Gastrocnemius medialis (tissue), 4 donors: ENCODE results near the gene PLET1. TPM values are rescaled to one million over a fixed set of nuclear protein-coding genes. Genes with fewer than 3 reads are reported as not detected.

Experiments
- ATAC-seq, 2 donors: fragments of 150-250 bp; one replicate each; pipeline ENCODE4 v1.9.1; 2016
- DNase-seq, 2 donors: peaks; one replicate each; pipeline ENCODE4 v3.0.0-alpha.2; 2019
- H3K27ac ChIP-seq, 4 donors: fragments of 200-600 bp; sonication (generic); 1 replicate in 1 of 4; 2 replicates in 3 of 4; pipeline ENCODE4 v1.5.1; 2016 to 2018; ENCODE audit warnings: mild to moderate bottlenecking in 2 of 4, moderate library complexity in 1 of 4
- H3K27me3 ChIP-seq, 3 donors: fragments of 200-600 bp; sonication (generic) in 2 of 3; 1 replicate in 1 of 3; 2 replicates in 2 of 3; pipeline versions ENCODE4 v1.5.1 to v1.6.0; 2016 to 2019; ENCODE audit warnings: mild to moderate bottlenecking in 1 of 3, moderate library complexity in 1 of 3
- H3K36me3 ChIP-seq, 2 donors: fragments of 200-600 bp; sonication (generic) in 1 of 2; one replicate each; pipeline ENCODE4 v1.5.1; 2017 to 2018
- H3K4me1 ChIP-seq, 2 donors: fragments of 200-600 bp; sonication (generic) in 1 of 2; one replicate each; pipeline ENCODE4 v1.5.1; 2016 to 2017; ENCODE audit warnings: mild to moderate bottlenecking in 2 of 2
- H3K4me3 ChIP-seq, 4 donors: fragments of 200-600 bp; sonication (generic) in 3 of 4; 1 replicate in 1 of 4; 2 replicates in 3 of 4; pipeline ENCODE4 v1.5.1; 2016 to 2019; ENCODE audit warnings: mild to moderate bottlenecking in 2 of 4
- H3K9me3 ChIP-seq, 3 donors: fragments of 200-600 bp; sonication (generic) in 2 of 3; 1 replicate in 1 of 3; 2 replicates in 2 of 3; pipeline ENCODE4 v1.5.1; 2016 to 2019
- CTCF ChIP-seq, 5 experiments: fragments of 450-650 bp in 3 of 5; fragments of 200-600 bp in 2 of 5; sonication (generic) in 2 of 5; IDR thresholded peaks in 4 of 5; conservative IDR thresholded peaks in 1 of 5; 1 replicate in 4 of 5; 2 replicates in 1 of 5; pipeline ENCODE4 v1.5.1; 2016 to 2019; ENCODE audit warnings: antibody characterized with exemption in 5 of 5, mild to moderate bottlenecking in 3 of 5, moderate library complexity in 3 of 5
- POLR2A ChIP-seq, 2 donors: fragments of 450-650 bp; IDR thresholded peaks; one replicate each; pipeline ENCODE4 v1.6.1; 2017; ENCODE audit warnings: antibody characterized with exemption in 2 of 2, mild to moderate bottlenecking in 2 of 2, moderate library complexity in 2 of 2
- in situ Hi-C, 4 donors: fragments of 200-750 bp; cut with MboI; loops; one replicate each; pipeline versions ENCODE4 v1.15.0 to v1.8.0; 2017; ENCODE audit warnings: low sequenced_read_pairs in 4 of 4
- intact Hi-C: fragments of 100-400 bp; cut with DNase I; formaldehyde crosslinking; loops from one replicate; pipeline ENCODE4 v1.15.1; 2023; ENCODE audit warnings: low total_unique reads
- total RNA-seq, 4 donors: library from RNA; depleted of rRNA; stranded (reverse); fragments of >200 nt; gene quantifications; one replicate each; pipeline versions ENCODE4 v1.1.0 to v1.2.3, GENCODE V29; 2016

PLET1 gene
- total RNA-seq, 4 donors from 2014 or later, result not detected

GRCh38 chr11:112229746-112230433 lies 30.8 kb downstream of the PLET1 start:
- in situ Hi-C loops (no loop called here), intact Hi-C loops (loop anchor here (10.0 kb wide), 2 partner anchors 325 to 1085 kb away; partner anchors contain the start of gene TTC12)
- H3K36me3 ChIP-seq, result peaks cover 0 to 46% of the 10 kb centered on the region in 2 donors
- peaks cover 10 to 11% of the 10 kb centered on the region in 2 donors for H3K4me1 ChIP-seq
- no peak for TF ChIP-seq CTCF (IDR thresholded peaks at IDR 0.05 in 4 of 5, conservative IDR thresholded peaks at IDR 0.05 in 1 of 5)
- TF ChIP-seq POLR2A (IDR thresholded peaks at IDR 0.05), result no peak
- H3K27me3 ChIP-seq, result no peaks in the 10 kb centered on the region
- H3K9me3 ChIP-seq, result no peaks in the 10 kb centered on the region
- H3K27ac ChIP-seq, result no peak overlapping the region
- no peak overlapping the region for H3K4me3 ChIP-seq
- DNase-seq, result no peak
- ATAC-seq, result no peak

GRCh38 chr11:112229159-112229558 lies 31.5 kb downstream of the PLET1 start:
- intact Hi-C loops, result loop anchor here (10.0 kb wide), 2 partner anchors 326 to 1086 kb away; partner anchors contain the start of gene TTC12
- H3K27ac ChIP-seq, result no peak overlapping the region
- H3K4me3 ChIP-seq, result no peak overlapping the region
- H3K36me3 ChIP-seq, result peaks cover 0 to 39% of the 10 kb centered on the region in 2 donors
- no peaks in the 10 kb centered on the region for H3K27me3 ChIP-seq
- in situ Hi-C loops, result no loop called here
- DNase-seq (no peak), ATAC-seq (no peak)
- no peaks in the 10 kb centered on the region for H3K9me3 ChIP-seq
- TF ChIP-seq CTCF (IDR thresholded peaks at IDR 0.05 in 4 of 5, conservative IDR thresholded peaks at IDR 0.05 in 1 of 5), result no peak
- no peak for TF ChIP-seq POLR2A (IDR thresholded peaks at IDR 0.05)
- peaks cover 10 to 11% of the 10 kb centered on the region in 2 donors for H3K4me1 ChIP-seq

GRCh38 chr11:112228706-112229105 lies 32.0 kb downstream of the PLET1 start:
- Histone ChIP-seq H3K27me3 (no peaks in the 10 kb centered on the region), H3K27ac (no peak overlapping the region), H3K4me3 (no peak overlapping the region), H3K4me1 (peaks cover 10 to 11% of the 10 kb centered on the region in 2 donors), H3K36me3 (peaks cover 0 to 34% of the 10 kb centered on the region in 2 donors), H3K9me3 (no peaks in the 10 kb centered on the region)
- DNase-seq (no peak), ATAC-seq (no peak)
- no peak for TF ChIP-seq CTCF (IDR thresholded peaks at IDR 0.05 in 4 of 5, conservative IDR thresholded peaks at IDR 0.05 in 1 of 5)
- TF ChIP-seq POLR2A (IDR thresholded peaks at IDR 0.05), result no peak
- in situ Hi-C loops (no loop called here), intact Hi-C loops (loop anchor here (10.0 kb wide), 2 partner anchors 326 to 1086 kb away; partner anchors contain the start of gene TTC12)

GRCh38 chr11:112227471-112227870 lies 33.2 kb downstream of the PLET1 start:
- TF ChIP-seq CTCF (IDR thresholded peaks at IDR 0.05 in 4 of 5, conservative IDR thresholded peaks at IDR 0.05 in 1 of 5) (no peak), POLR2A (IDR thresholded peaks at IDR 0.05) (no peak)
- Histone ChIP-seq H3K4me3 (peak overlapping the region in 3 of 4 donors; percentile 81 to 92 (median 88)), H3K27me3 (no peaks in the 10 kb centered on the region), H3K27ac (peak overlapping the region; percentile 95 to 99 (median 98)), H3K9me3 (no peaks in the 10 kb centered on the region), H3K36me3 (peaks cover 0 to 22% of the 10 kb centered on the region in 2 donors), H3K4me1 (peaks cover 10 to 11% of the 10 kb centered on the region in 2 donors)
- intact Hi-C loops, result loop anchor here (10.0 kb wide), 2 partner anchors 327 to 1087 kb away; partner anchors contain the start of gene TTC12
- in situ Hi-C loops, result no loop called here
- ATAC-seq, result no peak
- DNase-seq, result peak in 1 of 2 donors; percentile 27
